Right lobe of liver (tissue), 6 donors: Measurements from ENCODE around the gene PDE7B. TPM values are rescaled to one million over a fixed set of nuclear protein-coding genes. Genes with fewer than 3 reads are reported as not detected.

Experiments
- ATAC-seq, 4 donors: fragments of 200-7000 bp; cut with Tn5 transposase; one replicate each; pipeline ENCODE4 v1.9.1; 2020; ENCODE audit warnings: mild to moderate bottlenecking in 4 of 4, moderate library complexity in 4 of 4
- DNase-seq, 3 donors: peaks; one replicate each; pipeline ENCODE4 v3.0.0-alpha.2; 2020
- H3K27ac ChIP-seq, 3 donors: fragments of 200-600 bp; one replicate each; pipeline ENCODE4 v1.8.0; 2022
- H3K27me3 ChIP-seq, 2 donors: fragments of 200-600 bp; one replicate each; pipeline ENCODE4 v1.8.0; 2022
- H3K36me3 ChIP-seq, 4 donors: fragments of 200-600 bp; sonication (generic) in 1 of 4; one replicate each; pipeline versions ENCODE4 v1.5.1 to v1.8.0; 2017 to 2022; ENCODE audit warnings: control low read depth in 1 of 4
- H3K4me1 ChIP-seq, 4 donors: fragments of 200-600 bp; sonication (generic) in 1 of 4; one replicate each; pipeline versions ENCODE4 v1.5.1 to v1.8.0; 2017 to 2022; ENCODE audit warnings: control low read depth in 1 of 4
- H3K4me3 ChIP-seq, 3 donors: fragments of 200-600 bp; one replicate each; pipeline ENCODE4 v1.8.0; 2022
- H3K9me3 ChIP-seq, 4 donors: fragments of 200-600 bp; sonication (generic) in 1 of 4; one replicate each; pipeline versions ENCODE4 v1.5.1 to v1.8.0; 2017 to 2022; ENCODE audit warnings: control low read depth in 1 of 4
- CTCF ChIP-seq, 4 donors: fragments of 200-600 bp in 3 of 4; fragments of 450-650 bp in 1 of 4; IDR thresholded peaks; one replicate each; pipeline versions ENCODE4 v1.5.1 to v1.8.0; 2016 to 2022; ENCODE audit warnings: antibody characterized with exemption in 4 of 4, mild to moderate bottlenecking in 2 of 4
- POLR2A ChIP-seq: fragments of 450-650 bp; IDR thresholded peaks from one replicate; pipeline ENCODE4 v1.6.1; 2017; ENCODE audit warnings: antibody characterized with exemption, mild to moderate bottlenecking
- WGBS: methylation state at CpG from one replicate; pipeline ENCODE4 v1.1.6; 2018; ENCODE audit warnings: low coverage, low lambda C conversion rate; ENCODE audit not compliant: insufficient coverage; ENCODE audit errors: missing lambda C conversion rate; 5-methylcytosine and 5-hydroxymethylcytosine counted together
- intact Hi-C, 2 donors: fragments of 100-400 bp; cut with DNase I; formaldehyde crosslinking; loops; one replicate each; pipeline versions ENCODE4 v1.11.2 to v1.14.1; 2022
- total RNA-seq, 6 experiments: library from RNA; depleted of rRNA in 2 of 6; stranded (reverse); fragments of >200 nt in 2 of 6; fragmentation: NEBNext Ultra II Directional in 3 of 6; extraction: Animal tissue kit (Norgen Biotek cat#: 25700) in 3 of 6; gene quantifications; one replicate each; pipeline versions ENCODE4 v1.1.0 to v1.2.4, GENCODE V29; 2016 to 2023
- donor health status: DM: no; HTN: yes; CAD: no.
- donor health status: DM: no; HTN: no; CAD: no.
- donor health status: DM: no; HTN: no; CAD: no.
- donor health status: DM: no; HTN: yes; CAD: no.
- donor health status: DM: no; HTN: yes; CAD: no.

Gene PDE7B
- total RNA-seq, 6 experiments from 2014 or later, result 1.1 to 5.1 (median 1.9) TPM

DNA sequence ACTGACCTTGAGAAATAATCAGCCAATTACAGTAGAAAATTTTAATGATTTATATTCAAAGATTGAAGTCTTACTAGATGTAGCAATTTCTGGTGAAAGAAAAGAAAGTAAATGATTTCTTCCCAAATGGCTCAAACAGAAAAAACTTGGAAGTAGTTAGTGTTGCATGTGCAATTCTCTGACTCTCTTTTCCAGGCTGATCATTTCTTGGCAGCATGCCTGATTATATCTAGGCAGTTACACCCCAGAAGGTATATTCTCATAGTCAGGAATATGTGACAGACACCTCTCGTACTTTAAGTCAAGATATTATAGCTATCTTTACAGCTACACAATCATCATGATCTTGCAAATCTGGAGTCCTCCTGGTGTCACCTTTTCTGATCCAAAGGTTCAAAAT lies 122.9 kb downstream of the PDE7B start:
- TF ChIP-seq CTCF (IDR thresholded peaks at IDR 0.05) (no peak), POLR2A (no peak)
- Histone ChIP-seq H3K27ac (no peak overlapping the region), H3K9me3 (no peaks in the 10 kb centered on the region), H3K27me3 (no peaks in the 10 kb centered on the region), H3K36me3 (no peaks in the 10 kb centered on the region), H3K4me1 (no peaks in the 10 kb centered on the region), H3K4me3 (no peak overlapping the region)
- intact Hi-C loops, result no loop called here
- DNase-seq (no peak), ATAC-seq (no peak)
- WGBS, result 73% methylated on average over 1 of the region's 1 CpG

GRCh38 chr6:135976585-135976984 lies 125.1 kb downstream of the PDE7B start:
- intact Hi-C loops, result no loop called here
- TF ChIP-seq POLR2A, result no peak
- no peak for TF ChIP-seq CTCF (IDR thresholded peaks at IDR 0.05)

DNA sequence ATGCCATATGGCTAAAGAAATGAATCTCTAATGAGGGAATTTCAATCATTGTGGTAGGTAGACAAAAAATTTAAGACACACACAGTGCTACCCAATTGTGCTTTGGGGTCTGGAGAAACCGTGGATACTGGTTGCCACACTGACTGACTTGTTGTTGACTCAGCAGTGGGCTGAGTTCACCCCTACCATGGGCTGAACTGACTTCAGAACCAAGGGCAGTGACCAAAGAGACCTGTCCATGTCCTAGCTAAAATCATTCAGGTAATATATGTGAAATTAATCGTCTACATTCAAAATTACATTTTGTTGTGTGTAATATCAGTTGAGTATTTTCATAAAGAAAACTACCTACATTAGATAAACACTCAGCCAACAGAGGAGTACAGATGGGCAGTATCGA lies 131.6 kb downstream of the PDE7B start:
- Histone ChIP-seq H3K27me3 (no peaks in the 10 kb centered on the region), H3K4me3 (no peak overlapping the region), H3K9me3 (no peaks in the 10 kb centered on the region), H3K36me3 (no peaks in the 10 kb centered on the region), H3K4me1 (no peaks in the 10 kb centered on the region), H3K27ac (no peak overlapping the region)
- intact Hi-C loops, result no loop called here
- DNase-seq (no peak), ATAC-seq (no peak)
- WGBS, result 50% methylated on average over 3 of the region's 3 CpGs
- no peak for TF ChIP-seq CTCF (IDR thresholded peaks at IDR 0.05)
- TF ChIP-seq POLR2A, result no peak

More at GRCh38 chr6:135976585-135976984, 125.1 kb downstream of the PDE7B start:
- no peaks in the 10 kb centered on the region for H3K4me1 ChIP-seq
- no peaks in the 10 kb centered on the region for H3K36me3 ChIP-seq
- ATAC-seq (no peak), DNase-seq (no peak)
- H3K4me3 ChIP-seq, result no peak overlapping the region
- no peaks in the 10 kb centered on the region for H3K9me3 ChIP-seq
- H3K27ac ChIP-seq, result no peak overlapping the region
- no peaks in the 10 kb centered on the region for H3K27me3 ChIP-seq

- ATAC-seq (no peak), DNase-seq (no peak)
- Histone ChIP-seq H3K36me3 (no peaks in the 10 kb centered on the region), H3K4me1 (no peaks in the 10 kb centered on the region), H3K9me3 (no peaks in the 10 kb centered on the region), H3K27ac (no peak overlapping the region), H3K27me3 (no peaks in the 10 kb centered on the region), H3K4me3 (no peak overlapping the region)
- TF ChIP-seq CTCF (IDR thresholded peaks at IDR 0.05) (no peak), POLR2A (no peak)
- 79% methylated on average over 4 of the region's 4 CpGs for WGBS
- intact Hi-C loops, result no loop called here
These were observed 132.3 kb downstream of the PDE7B start for GRCh38 chr6:135983718-135984343.

GRCh38 chr6:135985471-135985870 lies 134.0 kb downstream of the PDE7B start:
- no peaks in the 10 kb centered on the region for H3K9me3 ChIP-seq
- TF ChIP-seq POLR2A (no peak), CTCF (IDR thresholded peaks at IDR 0.05) (no peak)
- no peak overlapping the region for H3K27ac ChIP-seq
- no peak for DNase-seq
- no peaks in the 10 kb centered on the region for H3K36me3 ChIP-seq
- 85% methylated on average over 3 of the region's 3 CpGs for WGBS
- no peaks in the 10 kb centered on the region for H3K27me3 ChIP-seq
- no peak for ATAC-seq
- intact Hi-C loops, result no loop called here
- no peaks in the 10 kb centered on the region for H3K4me1 ChIP-seq
- no peak overlapping the region for H3K4me3 ChIP-seq
